Nephron progenitor cell (in vitro differentiated cells): ENCODE data around the gene HSD17B12.

Experiments
- DNase-seq: peaks from one replicate; pipeline ENCODE4 v3.0.0; 2021
- H3K27ac Mint-ChIP-seq: 2 replicates; pipeline ENCODE4 v1.8.0; 2021; ENCODE audit warnings: mild to moderate bottlenecking, moderate library complexity, mixed read lengths
- H3K27me3 Mint-ChIP-seq: 2 replicates; pipeline ENCODE4 v1.8.0; 2021; ENCODE audit warnings: mild to moderate bottlenecking, low read depth, mixed read lengths; ENCODE audit not compliant: poor library complexity
- H3K36me3 Mint-ChIP-seq: 2 replicates; pipeline ENCODE4 v1.8.0; 2021; ENCODE audit warnings: low read depth, mixed read lengths
- H3K4me1 Mint-ChIP-seq: 2 replicates; pipeline ENCODE4 v1.8.0; 2021; ENCODE audit warnings: mixed read lengths
- H3K4me3 Mint-ChIP-seq: 2 replicates; pipeline ENCODE4 v1.8.0; 2021; ENCODE audit warnings: mild to moderate bottlenecking, moderate library complexity, mixed read lengths
- H3K9me3 Mint-ChIP-seq: 2 replicates; pipeline ENCODE4 v1.8.0; 2021; ENCODE audit warnings: mild to moderate bottlenecking, moderate library complexity, mixed read lengths
- TF ChIP-seq, protein P1 (sequence below): fragments of 200-600 bp; sonication (generic); IDR thresholded peaks from 2 replicates; pipeline ENCODE4 v1.5.0; 2021; ENCODE audit warnings: antibody characterized with exemption

HSD17B12 gene

DNA sequence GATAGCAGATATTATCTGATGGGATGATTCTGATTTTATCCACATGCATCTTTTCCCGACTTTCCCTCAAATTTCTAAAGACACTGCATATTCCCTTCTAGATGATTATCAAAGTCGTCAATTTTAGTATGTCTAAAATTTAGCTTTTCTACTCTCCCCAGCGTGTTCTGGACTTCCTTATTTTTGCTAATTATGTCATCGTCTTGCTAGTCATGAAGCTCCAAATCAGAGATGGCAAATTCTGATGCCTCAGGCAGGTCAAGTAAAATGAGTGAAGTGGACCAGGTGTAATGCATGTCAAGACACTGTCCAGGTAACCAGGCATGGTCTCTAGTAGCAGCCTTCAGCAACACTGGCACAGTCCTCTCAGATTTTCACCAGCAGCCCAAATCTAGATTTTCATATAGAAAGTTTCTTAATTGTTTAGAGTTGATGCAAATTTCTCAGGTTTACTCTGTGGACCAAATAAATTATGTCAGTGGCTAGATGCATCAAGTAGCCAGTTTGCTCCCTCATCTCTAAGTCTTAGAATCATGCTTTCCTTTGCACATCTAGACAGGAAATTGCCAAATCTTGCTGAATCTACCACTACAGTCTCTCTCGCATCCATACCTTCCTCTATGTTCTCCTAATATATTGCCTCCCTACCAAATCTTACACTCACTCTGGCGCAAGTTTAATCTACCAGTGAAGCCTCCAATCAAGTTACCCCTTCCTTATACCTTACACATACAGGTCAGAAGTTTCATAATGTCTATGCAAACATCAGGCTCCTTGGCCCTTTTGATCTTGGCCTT lies 10.6 kb downstream of the HSD17B12 start:
- no peak for DNase-seq
- Mint-ChIP-seq H3K27me3 (no peaks in the 10 kb centered on the region), H3K4me3 (no peak overlapping the region), H3K27ac (no peak overlapping the region), H3K4me1 (peaks cover 20% of the 10 kb centered on the region), H3K36me3 (peaks cover 64% of the 10 kb centered on the region), H3K9me3 (peaks cover 3% of the 10 kb centered on the region)
- TF ChIP-seq, protein P1, sequence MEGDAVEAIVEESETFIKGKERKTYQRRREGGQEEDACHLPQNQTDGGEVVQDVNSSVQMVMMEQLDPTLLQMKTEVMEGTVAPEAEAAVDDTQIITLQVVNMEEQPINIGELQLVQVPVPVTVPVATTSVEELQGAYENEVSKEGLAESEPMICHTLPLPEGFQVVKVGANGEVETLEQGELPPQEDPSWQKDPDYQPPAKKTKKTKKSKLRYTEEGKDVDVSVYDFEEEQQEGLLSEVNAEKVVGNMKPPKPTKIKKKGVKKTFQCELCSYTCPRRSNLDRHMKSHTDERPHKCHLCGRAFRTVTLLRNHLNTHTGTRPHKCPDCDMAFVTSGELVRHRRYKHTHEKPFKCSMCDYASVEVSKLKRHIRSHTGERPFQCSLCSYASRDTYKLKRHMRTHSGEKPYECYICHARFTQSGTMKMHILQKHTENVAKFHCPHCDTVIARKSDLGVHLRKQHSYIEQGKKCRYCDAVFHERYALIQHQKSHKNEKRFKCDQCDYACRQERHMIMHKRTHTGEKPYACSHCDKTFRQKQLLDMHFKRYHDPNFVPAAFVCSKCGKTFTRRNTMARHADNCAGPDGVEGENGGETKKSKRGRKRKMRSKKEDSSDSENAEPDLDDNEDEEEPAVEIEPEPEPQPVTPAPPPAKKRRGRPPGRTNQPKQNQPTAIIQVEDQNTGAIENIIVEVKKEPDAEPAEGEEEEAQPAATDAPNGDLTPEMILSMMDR = no peak

DNA sequence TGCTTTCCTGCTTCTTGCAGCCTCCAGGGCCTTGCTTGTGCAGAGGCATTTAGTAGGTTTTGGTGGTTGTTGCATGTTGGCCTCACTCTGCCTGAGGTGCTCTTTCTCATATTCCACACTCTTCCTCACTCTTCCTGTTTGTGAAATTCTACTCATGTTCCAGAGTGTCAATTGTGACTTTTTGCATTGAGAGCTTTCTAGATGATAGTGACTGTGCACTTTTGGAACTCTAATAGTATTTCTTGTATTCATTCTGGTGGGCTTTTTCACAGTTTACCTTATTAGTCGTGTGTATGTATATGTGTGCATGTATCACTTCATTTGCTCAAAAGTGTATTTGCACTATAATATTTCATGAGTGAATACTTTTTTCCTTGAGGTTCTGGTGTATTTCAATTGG lies 11.3 kb downstream of the HSD17B12 start:
- no peak for DNase-seq
- H3K9me3 Mint-ChIP-seq = peaks cover 4% of the 10 kb centered on the region
- H3K4me1 Mint-ChIP-seq = peaks cover 19% of the 10 kb centered on the region
- TF ChIP-seq, protein P1 = no peak
- H3K27ac Mint-ChIP-seq = no peak overlapping the region
- peaks cover 64% of the 10 kb centered on the region for H3K36me3 Mint-ChIP-seq
- H3K27me3 Mint-ChIP-seq = no peaks in the 10 kb centered on the region
- H3K4me3 Mint-ChIP-seq = no peak overlapping the region

DNA sequence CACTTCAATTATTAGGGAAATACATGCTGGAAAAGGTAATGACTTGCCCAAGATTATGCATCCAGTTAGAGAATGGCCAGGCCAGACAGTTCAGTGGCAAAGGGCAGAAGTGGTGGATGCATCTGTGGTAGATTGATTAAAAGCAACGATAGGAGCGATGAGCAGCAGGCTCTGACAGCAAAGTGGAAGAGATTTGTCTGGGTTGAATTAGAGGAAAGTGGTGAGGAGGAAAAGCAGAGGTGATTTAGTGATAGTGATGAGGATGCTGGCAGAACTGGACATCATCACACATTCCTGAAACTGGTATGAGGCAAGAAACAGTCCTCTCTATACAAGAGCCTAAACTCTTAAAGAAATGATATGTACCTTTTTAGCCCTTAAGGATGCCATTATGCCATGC lies 12.5 kb downstream of the HSD17B12 start:
- peaks cover 14% of the 10 kb centered on the region for H3K4me1 Mint-ChIP-seq
- no peak for DNase-seq
- H3K27ac Mint-ChIP-seq = no peak overlapping the region
- peaks cover 68% of the 10 kb centered on the region for H3K36me3 Mint-ChIP-seq
- TF ChIP-seq, protein P1 = no peak
- no peak overlapping the region for H3K4me3 Mint-ChIP-seq
- peaks cover 10% of the 10 kb centered on the region for H3K9me3 Mint-ChIP-seq
- H3K27me3 Mint-ChIP-seq = no peaks in the 10 kb centered on the region

DNA sequence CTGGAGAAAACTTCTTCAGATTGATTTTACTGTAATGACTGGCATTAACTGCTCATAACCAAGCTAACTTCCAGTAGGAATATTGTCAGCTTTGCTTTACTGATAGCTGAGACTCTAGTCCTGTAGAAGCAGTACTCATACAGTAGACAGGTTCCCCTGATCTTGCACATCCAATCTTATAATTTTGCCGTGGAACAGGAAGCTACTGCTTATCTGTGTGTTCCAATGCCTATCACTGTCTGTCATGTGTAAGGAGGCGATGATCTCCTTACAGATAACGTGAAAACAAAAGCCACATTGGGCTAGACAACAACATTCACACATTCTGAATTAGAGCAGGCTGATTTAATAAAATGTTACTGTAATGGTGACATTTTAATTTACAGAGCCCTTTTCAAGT lies 13.2 kb downstream of the HSD17B12 start:
- Mint-ChIP-seq H3K4me1 (peaks cover 14% of the 10 kb centered on the region), H3K27ac (no peak overlapping the region), H3K9me3 (peaks cover 14% of the 10 kb centered on the region), H3K27me3 (no peaks in the 10 kb centered on the region), H3K36me3 (peaks cover 75% of the 10 kb centered on the region), H3K4me3 (no peak overlapping the region)
- no peak for DNase-seq
- TF ChIP-seq, protein P1 = no peak

DNA sequence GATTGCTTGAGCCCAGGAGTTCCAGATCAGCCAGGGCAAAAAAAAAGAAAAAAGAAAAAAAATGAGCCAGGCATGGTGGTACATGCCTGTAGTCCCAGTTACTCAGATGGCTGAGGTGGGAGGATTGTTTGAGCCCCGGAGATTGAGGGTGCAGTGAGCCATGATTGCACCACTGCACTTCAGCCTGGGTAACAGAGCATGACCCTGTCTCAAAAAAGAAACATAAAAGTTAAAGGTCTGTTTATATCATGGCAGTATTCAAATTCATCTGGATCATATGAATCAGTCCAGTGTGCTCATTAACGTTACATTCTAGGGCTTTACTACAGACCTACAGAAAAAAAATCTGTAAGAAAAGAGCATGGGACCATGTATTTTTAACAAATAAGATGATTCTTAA lies 13.9 kb downstream of the HSD17B12 start:
- Mint-ChIP-seq H3K4me3 (no peak overlapping the region), H3K9me3 (peaks cover 16% of the 10 kb centered on the region), H3K27ac (peak overlapping the region; percentile 85), H3K27me3 (no peaks in the 10 kb centered on the region), H3K4me1 (peaks cover 14% of the 10 kb centered on the region), H3K36me3 (peaks cover 74% of the 10 kb centered on the region)
- no peak for DNase-seq
- TF ChIP-seq, protein P1 = no peak

DNA sequence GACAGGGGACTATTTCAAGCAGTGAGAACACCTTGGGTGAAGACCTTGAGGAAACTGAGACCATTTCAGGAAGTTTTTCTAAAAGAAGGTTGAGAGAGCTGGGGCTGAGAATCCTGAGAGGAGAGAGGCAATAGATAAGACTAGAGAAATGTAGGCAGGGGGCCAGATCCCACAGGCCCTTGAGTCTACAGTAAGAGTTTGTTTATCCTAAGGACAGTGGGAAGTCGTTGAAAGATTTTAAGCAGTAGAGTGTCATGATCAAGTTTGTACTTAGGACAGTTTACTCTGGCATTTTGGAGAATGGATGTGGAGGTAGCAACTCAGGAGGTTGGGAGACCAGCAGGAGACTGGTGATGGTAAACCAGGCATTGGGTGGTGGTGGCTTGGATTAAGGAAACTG lies 17.1 kb downstream of the HSD17B12 start:
- peaks cover 85% of the 10 kb centered on the region for H3K36me3 Mint-ChIP-seq
- no peak for DNase-seq
- H3K4me1 Mint-ChIP-seq = peaks cover 13% of the 10 kb centered on the region
- TF ChIP-seq, protein P1 = no peak
- peaks cover 46% of the 10 kb centered on the region for H3K9me3 Mint-ChIP-seq
- H3K27me3 Mint-ChIP-seq = peaks cover 2% of the 10 kb centered on the region
- no peak overlapping the region for H3K27ac Mint-ChIP-seq
- no peak overlapping the region for H3K4me3 Mint-ChIP-seq
